ENCODE results near the gene PEX1.

Gene PEX1

DNA sequence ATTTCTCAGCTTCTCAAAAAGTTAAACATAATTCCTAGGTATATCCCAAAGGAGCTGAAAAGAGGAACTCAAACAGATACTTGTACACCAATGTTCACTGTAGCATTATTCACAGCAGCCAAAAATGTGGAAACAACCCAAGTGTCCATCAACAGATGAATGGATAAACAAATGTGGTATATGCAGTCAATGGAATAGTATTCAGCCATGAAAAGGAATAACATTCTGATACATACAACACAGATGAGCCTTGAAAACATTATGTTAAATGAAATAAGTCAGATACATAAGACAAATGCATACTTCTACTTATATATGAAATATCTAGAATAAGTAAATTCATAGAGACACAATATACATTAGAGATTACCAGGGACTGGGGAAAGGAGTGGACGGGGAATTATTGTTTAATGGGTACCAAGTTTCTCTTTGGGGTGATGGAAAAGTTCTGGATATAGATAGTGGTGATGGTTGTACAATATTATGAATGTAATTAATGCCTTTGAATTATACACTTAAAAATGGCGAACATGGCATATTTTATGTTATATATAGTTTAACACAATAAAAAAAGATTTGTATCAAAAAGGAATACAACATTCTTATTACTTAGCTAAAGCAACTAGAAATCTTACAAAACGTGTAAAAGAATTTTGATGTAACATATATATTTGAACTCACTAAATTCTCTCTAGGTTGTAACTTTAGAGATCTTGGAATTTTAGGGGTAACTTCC is 15.0 kb downstream of the PEX1 start:
- POLR2A ChIA-PET: no interaction called here
- H3K4me3 ChIP-seq (ENCODE audit: low read depth, low read length): no peak overlapping the region
- CTCF ChIA-PET: interaction anchor here (1.4 kb wide), 1 partner anchor 52 kb away, joined by 4 read pairs; no protein-coding TSS in a partner anchor
- TF ChIP-seq, protein P1, sequence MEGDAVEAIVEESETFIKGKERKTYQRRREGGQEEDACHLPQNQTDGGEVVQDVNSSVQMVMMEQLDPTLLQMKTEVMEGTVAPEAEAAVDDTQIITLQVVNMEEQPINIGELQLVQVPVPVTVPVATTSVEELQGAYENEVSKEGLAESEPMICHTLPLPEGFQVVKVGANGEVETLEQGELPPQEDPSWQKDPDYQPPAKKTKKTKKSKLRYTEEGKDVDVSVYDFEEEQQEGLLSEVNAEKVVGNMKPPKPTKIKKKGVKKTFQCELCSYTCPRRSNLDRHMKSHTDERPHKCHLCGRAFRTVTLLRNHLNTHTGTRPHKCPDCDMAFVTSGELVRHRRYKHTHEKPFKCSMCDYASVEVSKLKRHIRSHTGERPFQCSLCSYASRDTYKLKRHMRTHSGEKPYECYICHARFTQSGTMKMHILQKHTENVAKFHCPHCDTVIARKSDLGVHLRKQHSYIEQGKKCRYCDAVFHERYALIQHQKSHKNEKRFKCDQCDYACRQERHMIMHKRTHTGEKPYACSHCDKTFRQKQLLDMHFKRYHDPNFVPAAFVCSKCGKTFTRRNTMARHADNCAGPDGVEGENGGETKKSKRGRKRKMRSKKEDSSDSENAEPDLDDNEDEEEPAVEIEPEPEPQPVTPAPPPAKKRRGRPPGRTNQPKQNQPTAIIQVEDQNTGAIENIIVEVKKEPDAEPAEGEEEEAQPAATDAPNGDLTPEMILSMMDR (IDR thresholded peaks at IDR 0.05; ENCODE audit: insufficient read depth, low read length, missing control alignments): no peak
- no peak for DNase-seq (ENCODE audit: low read depth, low spot score)

DNA sequence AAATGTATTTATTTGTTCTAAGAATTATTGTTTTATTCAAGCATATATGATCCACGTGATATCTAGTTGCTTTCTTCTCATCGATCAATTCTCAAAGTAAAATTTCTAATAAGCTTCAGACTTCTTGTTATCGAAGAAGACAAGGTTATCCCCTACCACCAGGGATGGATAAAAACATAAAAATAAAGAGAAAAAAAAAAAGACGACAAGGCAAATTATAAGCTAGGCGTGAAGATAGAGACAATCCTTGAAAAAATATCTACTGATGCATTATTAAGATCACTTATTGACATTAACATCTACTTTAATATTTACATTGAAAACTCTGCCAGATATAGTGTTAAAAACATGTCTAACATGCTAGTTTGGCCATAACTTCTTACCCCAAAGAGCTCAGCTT is 19.4 kb downstream of the PEX1 start:
- ChIA-PET CTCF (no interaction called here), POLR2A (no interaction called here)
- DNase-seq (ENCODE audit: low read depth, low spot score): no peak
- TF ChIP-seq, protein P1 (IDR thresholded peaks at IDR 0.05; ENCODE audit: insufficient read depth, low read length, missing control alignments): no peak
- H3K4me3 ChIP-seq (ENCODE audit: low read depth, low read length): no peak overlapping the region

DNA sequence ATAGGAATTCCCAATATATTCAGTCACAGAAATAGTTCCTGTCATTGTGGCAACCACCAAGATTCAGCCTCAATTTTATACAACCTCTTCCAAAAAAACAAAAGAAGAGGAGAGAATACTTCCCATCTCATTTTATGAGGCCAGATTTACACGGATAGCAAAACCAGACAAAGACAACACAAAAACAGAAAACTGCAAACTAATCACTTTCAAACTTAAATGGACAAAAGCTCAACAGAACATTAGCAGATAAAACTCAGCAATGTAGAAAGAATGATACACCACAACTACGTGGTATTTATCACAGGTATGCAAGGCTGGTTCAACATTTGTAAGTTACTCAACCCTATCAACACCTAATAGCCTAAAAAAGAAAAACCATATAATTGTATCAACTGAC is 22.0 kb downstream of the PEX1 start:
- no peak for DNase-seq (ENCODE audit: low read depth, low spot score)
- ChIA-PET CTCF (interaction anchor here (1.2 kb wide), 1 partner anchor 45 kb away, joined by 4 read pairs; no protein-coding TSS in a partner anchor), POLR2A (no interaction called here)
- TF ChIP-seq, protein P1 (IDR thresholded peaks at IDR 0.05; ENCODE audit: insufficient read depth, low read length, missing control alignments): no peak
- no peak overlapping the region for H3K4me3 ChIP-seq (ENCODE audit: low read depth, low read length)

DNA sequence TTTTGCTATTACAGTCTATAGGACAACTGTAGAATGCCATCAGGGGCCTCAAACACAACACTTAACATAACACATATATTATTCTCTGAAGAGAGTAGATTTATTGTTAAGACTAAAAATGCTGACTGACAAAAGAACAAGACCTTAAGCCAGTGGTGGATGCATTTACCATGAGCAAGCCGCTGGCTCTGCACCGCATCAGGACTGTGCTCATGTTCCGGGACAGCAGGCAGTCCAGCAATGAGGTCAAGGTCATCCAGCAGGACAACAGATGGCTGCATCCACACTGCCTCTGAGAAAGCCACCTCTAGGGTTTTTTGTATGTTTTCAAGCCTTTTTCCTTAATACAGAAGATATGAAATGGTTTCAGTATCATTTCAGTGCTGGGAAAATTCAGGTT is 23.8 kb downstream of the PEX1 start:
- TF ChIP-seq, protein P1 (IDR thresholded peaks at IDR 0.05; ENCODE audit: insufficient read depth, low read length, missing control alignments): no peak
- no peak for DNase-seq (ENCODE audit: low read depth, low spot score)
- ChIA-PET CTCF (no interaction called here), POLR2A (no interaction called here)
- no peak overlapping the region for H3K4me3 ChIP-seq (ENCODE audit: low read depth, low read length)

DNA sequence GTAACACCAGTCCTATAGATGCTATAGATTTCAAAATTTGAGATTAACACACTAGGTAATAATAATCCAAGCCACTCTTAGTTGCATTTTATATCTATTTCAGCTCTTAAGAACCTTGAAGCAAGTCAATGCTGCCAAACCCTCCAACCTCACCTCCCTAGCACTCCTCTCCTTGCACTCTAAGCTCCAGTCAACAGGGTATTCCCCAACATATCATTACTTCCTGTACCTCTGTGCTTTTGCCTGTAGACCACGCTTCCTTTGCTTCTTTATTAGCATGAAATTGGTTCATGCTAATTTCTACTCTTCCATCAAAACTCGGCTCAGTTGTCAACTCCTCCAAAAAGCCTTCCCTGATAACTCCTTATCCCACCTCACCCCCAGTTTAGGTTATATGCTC is 24.6 kb downstream of the PEX1 start:
- DNase-seq (ENCODE audit: low read depth, low spot score): no peak
- ChIA-PET CTCF (no interaction called here), POLR2A (no interaction called here)
- TF ChIP-seq, protein P1 (IDR thresholded peaks at IDR 0.05; ENCODE audit: insufficient read depth, low read length, missing control alignments): no peak
- H3K4me3 ChIP-seq (ENCODE audit: low read depth, low read length): no peak overlapping the region

DNA sequence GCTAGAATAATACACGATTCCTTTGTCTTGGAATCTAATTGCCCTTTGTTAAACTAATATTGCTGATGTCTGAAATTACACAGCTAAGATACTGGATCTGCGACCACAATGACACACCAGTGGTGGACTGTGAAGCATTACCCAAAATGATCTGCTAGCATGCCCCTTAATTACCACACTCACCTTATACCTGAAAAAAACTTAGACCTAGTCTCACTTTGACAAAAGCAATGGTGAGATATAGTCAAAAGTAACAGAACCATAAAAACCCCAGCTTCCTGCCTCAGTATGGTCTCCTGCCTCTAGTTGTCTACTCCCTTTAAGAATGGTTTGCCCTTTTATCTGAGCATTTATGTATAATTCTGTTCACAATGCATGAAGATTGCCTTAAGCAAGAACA is 29.8 kb downstream of the PEX1 start:
- DNase-seq (ENCODE audit: low read depth, low spot score): no peak
- TF ChIP-seq, protein P1 (IDR thresholded peaks at IDR 0.05; ENCODE audit: insufficient read depth, low read length, missing control alignments): no peak
- POLR2A ChIA-PET: no interaction called here
- no peak overlapping the region for H3K4me3 ChIP-seq (ENCODE audit: low read depth, low read length)
- CTCF ChIA-PET: no interaction called here

Measured in AG04449 (cell line).